ENCODE data around the gene GRIA1. TPM values are rescaled to one million over a fixed set of nuclear protein-coding genes. Genes with fewer than 3 reads are reported as not detected.

GRIA1 gene
- total RNA-seq, 2 donors from 2014 or later = 0.12 to 1.2 TPM

DNA sequence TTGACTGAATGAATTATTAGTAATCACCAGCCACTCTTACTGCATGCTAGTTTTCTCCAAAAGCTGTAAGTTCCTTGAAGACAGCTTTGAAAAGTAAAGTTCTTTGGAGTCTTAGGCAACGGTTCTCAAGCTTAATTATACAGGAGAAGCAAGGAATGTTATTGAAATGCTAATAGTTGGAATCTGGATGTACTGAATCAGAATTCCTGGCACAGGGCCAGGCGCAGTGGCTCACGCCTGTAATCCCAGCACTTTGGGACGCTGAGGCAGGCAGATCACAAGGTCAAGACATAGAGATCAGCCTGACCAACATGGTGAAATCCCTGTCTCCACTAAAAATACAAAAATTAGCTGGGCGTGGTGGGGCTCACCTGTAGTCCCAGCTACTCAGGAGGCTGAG, 33.4 kb downstream of the GRIA1 start:
- no peak for TF ChIP-seq CTCF (IDR thresholded peaks at IDR 0.05)
- Histone ChIP-seq H3K4me1 (peaks cover 0 to 10% of the 10 kb centered on the region in 2 donors), H3K36me3 (no peaks in the 10 kb centered on the region), H3K4me3 (no peak overlapping the region), H3K27me3 (no peaks in the 10 kb centered on the region), H3K27ac (no peak overlapping the region), H3K9me3 (no peaks in the 10 kb centered on the region)
- DNase-seq (ENCODE audit: low spot score) = peak; percentile 64

- Histone ChIP-seq H3K27ac (no peak overlapping the region), H3K36me3 (no peaks in the 10 kb centered on the region), H3K9me3 (no peaks in the 10 kb centered on the region), H3K4me1 (peaks cover 0 to 10% of the 10 kb centered on the region in 2 donors), H3K27me3 (no peaks in the 10 kb centered on the region), H3K4me3 (no peak overlapping the region)
- TF ChIP-seq CTCF (IDR thresholded peaks at IDR 0.05) = no peak
- DNase-seq (ENCODE audit: low spot score) = no peak
Measured at GRCh38 chr5:153525536-153525935, 35.1 kb downstream of the GRIA1 start.

DNA sequence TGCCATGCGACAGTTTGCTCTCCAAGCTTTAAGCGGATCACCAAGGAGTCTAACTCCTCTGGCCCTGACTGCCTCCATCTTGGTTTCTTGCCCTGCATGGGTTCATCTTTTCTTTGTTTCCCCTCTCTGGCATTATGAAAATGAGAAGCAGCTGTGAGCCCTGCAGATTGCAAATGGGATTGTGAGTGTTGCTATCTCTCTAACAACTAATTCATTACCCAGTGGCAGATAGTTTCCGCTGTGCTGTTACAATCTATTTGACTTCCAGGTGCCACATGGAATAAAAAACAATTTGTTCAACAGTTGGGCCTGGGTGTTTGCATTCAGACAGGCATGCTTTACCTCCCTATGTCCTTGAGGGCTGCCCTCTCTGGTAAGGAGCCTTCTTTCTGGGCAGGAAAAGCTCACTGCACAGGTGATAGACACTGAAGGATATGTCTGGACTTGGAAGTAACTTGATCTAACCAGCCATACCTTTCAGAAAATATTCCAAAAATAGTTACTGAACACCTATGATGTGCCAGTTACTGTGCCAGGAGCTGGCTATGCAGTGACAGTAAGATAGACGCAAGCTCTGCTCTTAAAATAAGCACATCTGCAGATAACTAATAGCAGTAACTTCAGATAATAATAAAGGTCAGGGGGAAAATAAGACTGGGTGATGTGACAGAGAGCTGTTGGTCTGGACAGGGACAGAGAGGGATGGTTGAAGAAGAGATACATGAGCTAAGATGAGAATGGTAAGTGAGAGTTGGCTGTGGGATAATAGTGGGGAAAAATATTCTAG, 40.1 kb downstream of the GRIA1 start:
- no peaks in the 10 kb centered on the region for H3K36me3 ChIP-seq
- TF ChIP-seq CTCF (IDR thresholded peaks at IDR 0.05) = no peak
- no peak for DNase-seq (ENCODE audit: low spot score)
- peak overlapping the region in 1 of 2 donors; percentile 17 for H3K27ac ChIP-seq
- no peak overlapping the region for H3K4me3 ChIP-seq
- H3K27me3 ChIP-seq = no peaks in the 10 kb centered on the region
- no peaks in the 10 kb centered on the region for H3K9me3 ChIP-seq
- peaks cover 0 to 4% of the 10 kb centered on the region in 2 donors for H3K4me1 ChIP-seq

GRCh38 chr5:153533546-153533945, 43.1 kb downstream of the GRIA1 start:
- no peak overlapping the region for H3K27ac ChIP-seq

DNA sequence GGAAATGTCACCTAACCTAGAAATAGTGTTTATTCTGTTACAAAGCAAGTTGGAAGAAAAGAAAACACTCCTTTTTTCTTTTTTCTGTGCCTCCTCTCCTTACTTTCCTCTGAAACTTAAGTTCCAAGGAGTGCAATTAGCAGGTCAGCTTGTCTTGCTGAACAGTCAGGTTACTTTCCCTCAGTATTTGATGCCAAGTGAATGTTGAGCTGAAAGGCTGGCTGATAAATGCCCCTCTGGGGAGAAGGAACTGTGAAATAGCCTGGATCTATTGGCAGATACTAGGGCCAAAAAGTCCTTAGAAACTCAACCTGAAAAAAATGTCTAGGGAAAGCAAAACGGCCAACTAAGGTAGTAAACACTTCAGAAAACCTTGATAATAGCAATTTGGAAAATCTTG, 43.6 kb downstream of the GRIA1 start:
- H3K36me3 ChIP-seq = no peaks in the 10 kb centered on the region
- no peaks in the 10 kb centered on the region for H3K27me3 ChIP-seq
- no peak overlapping the region for H3K27ac ChIP-seq
- H3K4me1 ChIP-seq = peaks cover 0 to 4% of the 10 kb centered on the region in 2 donors
- TF ChIP-seq CTCF (IDR thresholded peaks at IDR 0.05) = no peak
- H3K9me3 ChIP-seq = no peaks in the 10 kb centered on the region
- DNase-seq (ENCODE audit: low spot score) = no peak
- H3K4me3 ChIP-seq = no peak overlapping the region

More at GRCh38 chr5:153533546-153533945, 43.1 kb downstream of the GRIA1 start:
- Histone ChIP-seq H3K9me3 (no peaks in the 10 kb centered on the region), H3K27me3 (no peaks in the 10 kb centered on the region), H3K4me3 (no peak overlapping the region), H3K36me3 (no peaks in the 10 kb centered on the region), H3K4me1 (peaks cover 0 to 4% of the 10 kb centered on the region in 2 donors)
- TF ChIP-seq CTCF (IDR thresholded peaks at IDR 0.05) = no peak
- DNase-seq (ENCODE audit: low spot score) = no peak

DNA sequence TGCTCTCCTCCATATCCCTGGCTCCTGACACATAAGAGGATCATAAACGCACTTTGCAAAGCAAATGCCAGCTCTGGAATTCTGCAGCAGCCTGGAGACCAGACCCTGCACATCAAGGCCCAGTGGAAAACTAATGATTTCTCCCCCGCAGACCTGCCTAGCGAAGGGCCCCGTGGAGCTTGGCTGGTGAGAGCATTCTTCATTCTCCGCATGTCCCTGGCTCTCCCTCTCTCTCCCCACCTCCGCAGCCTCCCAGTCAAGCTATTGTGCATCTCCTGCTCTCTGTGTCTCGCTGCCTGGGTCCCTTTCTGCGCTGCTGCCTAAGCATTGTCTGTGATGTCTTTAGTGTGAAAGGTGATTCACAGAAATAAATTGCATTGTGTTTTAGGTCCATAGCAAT, 46.7 kb downstream of the GRIA1 start:
- Histone ChIP-seq H3K9me3 (no peaks in the 10 kb centered on the region), H3K27ac (no peak overlapping the region), H3K36me3 (no peaks in the 10 kb centered on the region), H3K4me3 (no peak overlapping the region), H3K27me3 (no peaks in the 10 kb centered on the region), H3K4me1 (no peaks in the 10 kb centered on the region)
- no peak for DNase-seq (ENCODE audit: low spot score)
- no peak for TF ChIP-seq CTCF (IDR thresholded peaks at IDR 0.05)
